Urothelium cell line (cell line): Measurements from ENCODE around the gene FAM168A.

Source experiments
- DNase-seq: peaks from one replicate; pipeline ENCODE4 v3.0.0; 2011; ENCODE audit warnings: low spot score, mixed read lengths
- FAIRE-seq: peaks from 2 replicates; lab custom pipeline; 2011; peaks lifted over from hg19 to GRCh38; lab: Jason Lieb, UNC

Gene FAM168A

DNA sequence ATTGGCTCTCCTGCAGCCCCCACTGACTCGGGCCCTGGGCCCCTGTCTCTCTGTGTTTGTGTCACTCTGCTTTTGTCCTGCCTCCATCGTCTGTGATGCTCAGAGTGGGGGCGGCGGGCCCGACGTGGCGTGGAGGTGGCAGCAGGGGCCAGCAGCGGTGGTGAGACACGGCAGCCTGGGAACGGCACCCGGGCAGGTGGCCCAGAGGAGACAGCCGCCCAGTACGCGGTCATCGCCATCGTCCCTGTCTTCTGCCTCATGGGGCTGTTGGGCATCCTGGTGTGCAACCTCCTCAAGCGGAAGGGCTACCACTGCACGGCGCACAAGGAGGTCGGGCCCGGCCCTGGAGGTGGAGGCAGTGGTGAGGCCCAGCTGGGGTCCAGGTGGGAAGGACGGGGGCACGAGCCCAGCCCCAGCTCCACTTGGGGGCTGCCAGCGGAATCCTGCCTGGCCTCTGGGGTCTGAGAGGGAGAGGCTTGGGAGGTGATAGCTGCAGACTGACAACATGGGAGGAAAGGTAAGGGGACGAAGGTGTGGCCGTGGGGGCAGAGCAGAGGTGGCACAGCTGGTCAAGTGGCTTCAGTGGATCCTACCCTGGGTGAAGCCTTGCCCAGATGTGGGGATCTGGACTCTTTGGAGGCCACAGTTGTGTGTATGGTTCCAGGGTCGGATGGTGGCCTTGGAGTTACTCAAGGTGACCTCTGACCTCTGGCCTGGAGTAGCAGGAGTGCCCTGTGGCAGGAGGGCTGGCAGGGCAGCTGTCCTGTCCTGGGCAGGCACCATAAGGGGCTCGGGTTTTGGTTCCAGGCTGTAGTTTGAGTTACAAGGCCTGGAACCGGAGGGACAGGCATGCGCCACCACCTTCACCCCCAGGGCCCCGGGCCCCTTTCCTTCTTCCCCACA is 205.6 kb downstream of the FAM168A start:
- no peak for FAIRE-seq
- no peak for DNase-seq

DNA sequence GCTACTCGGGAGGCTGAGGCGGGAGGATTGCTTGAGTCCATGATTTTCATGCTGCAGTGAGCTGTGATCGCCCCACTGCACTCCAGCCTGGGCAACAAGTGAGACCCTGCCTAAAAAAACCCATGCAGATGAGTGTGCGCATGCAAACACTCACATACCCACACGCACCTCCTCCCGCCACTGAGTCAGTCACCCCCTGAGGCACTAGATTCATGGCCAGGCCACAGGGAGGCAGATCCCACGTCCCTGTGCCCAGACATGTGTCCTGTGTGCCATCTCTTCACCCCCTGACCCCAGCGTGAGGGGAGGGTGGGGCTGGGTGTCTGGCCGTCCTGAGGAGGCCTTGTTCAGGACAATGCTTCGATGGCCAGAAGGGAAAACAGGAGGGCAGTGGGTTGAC is 206.2 kb downstream of the FAM168A start:
- no peak for DNase-seq
- FAIRE-seq = no peak

DNA sequence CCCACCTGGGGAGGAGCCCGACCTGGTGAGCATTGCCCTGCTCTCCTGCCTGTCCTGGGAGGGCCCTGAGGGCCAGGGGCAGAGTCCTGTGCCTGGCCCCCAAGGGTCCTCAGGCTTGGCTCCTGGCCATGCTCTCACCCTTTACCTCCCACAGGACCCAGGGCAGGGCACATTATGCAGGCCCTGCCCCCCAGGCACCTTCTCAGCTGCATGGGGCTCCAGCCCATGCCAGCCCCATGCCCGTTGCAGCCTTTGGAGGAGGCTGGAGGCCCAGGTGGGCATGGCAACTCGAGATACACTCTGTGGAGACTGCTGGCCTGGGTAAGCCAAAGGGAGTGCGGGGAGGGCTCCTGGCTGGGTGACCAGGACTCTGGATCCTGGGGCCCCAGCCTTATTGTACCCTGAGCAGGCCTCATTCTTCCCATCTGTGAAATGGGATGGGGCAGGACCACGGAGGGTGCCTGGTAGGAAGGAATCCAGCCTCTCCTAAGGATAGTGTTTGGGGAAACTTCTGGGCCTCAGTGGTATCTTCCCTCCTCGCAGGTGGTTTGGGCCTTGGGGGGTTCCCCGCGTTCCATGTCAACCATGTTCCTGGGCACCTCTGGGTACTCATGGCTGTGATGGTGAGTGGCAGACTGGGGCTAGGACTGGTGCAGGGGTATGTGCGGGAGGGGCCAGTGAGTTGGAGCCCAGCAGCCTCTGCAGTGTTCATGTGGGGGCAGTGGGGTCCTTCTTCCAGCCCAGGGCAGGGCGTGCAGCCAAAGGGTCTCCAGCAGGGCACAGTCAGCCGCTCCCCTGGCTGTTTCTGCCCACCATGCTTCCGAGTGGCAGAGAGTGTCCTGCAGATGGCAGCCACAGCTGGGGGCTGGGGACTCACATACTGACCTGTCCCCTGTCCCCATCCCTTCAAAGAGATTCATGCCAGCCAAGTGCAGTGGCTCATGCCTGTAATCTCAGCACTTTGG is 207.0 kb downstream of the FAM168A start:
- FAIRE-seq (no peak), DNase-seq (no peak)

DNA sequence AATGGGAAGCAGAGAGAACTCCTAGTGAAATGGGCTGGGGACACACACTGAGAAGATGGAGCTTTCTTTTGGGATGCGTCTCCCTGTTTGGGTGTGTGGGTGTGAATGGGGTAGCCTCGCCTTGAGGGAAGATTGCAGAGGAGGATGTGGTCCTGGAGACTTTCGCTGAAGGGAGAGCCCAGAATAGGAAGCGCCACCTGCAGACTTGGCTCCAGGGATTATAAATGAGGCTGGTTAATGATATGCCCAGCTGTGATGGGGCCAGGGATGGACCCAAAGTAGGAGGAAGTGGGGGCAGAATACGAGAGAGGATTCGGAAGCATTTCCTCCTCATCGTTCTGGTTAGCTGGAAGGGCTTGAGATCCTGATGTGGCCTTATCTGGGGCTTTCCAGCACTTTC is 208.0 kb downstream of the FAM168A start:
- DNase-seq (no peak), FAIRE-seq (no peak)

DNA sequence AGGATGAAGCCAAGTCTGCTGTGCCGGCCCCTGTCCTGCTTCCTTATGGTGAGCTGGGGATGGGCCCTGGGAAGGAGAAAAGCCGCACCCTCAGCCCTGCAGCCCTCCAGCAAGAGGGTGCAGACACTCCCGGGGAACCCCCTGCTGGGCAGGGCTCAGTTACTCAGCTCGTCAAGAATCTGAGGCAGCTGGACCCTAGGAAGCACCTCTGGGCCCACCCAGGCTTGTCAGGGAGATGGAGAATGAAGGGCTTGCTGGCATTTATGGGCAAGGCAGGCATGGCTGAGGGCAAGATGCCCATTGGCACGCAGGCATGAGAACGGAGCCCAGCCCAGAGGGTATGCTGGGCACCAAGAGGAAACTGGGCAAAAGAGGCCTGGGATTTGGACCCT is 208.8 kb downstream of the FAM168A start:
- FAIRE-seq (no peak), DNase-seq (no peak)

DNA sequence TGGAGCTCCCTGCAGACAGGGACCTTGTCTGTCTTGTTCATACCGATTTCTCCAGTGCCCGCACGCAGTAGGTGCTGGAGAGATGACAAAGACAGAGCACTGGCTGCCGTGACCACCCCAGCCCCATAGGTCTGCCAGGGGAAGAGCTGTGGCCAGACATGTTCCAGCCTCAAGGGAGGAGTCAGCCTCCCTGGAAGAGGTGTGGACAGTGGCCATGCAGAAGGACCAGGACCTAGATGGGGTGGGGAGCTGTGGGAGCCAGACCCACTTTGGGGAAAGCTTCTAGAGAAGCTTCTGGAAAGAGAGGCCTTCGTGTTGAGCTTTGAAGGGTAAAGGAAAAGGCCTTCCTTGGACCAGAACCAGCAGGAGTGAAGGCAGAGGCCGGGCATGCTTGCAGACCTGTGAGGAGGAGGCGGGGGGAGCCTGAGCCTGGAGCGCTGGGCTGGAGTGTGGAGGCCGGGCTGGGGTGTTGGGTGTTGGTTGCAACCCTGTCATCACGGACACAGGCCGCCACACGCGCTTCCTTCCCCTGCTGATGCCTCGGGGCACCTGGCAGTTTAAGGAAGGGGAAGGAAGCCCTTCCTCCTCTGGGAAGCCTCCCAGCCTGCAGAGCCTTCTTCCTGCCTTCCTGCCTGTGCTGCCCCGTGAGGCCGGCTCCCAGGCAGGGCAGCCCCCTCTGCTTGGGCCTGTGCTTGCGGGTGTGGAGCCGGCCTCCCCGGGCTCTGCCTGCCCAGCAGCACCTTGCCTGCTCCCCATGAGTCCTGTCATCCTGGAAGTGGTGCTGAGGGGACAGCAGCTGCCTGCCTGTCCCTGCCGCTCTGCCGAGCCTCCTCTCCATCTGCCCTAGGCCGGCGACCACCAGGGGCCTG is 209.4 kb downstream of the FAM168A start:
- DNase-seq (no peak), FAIRE-seq (no peak)

DNA sequence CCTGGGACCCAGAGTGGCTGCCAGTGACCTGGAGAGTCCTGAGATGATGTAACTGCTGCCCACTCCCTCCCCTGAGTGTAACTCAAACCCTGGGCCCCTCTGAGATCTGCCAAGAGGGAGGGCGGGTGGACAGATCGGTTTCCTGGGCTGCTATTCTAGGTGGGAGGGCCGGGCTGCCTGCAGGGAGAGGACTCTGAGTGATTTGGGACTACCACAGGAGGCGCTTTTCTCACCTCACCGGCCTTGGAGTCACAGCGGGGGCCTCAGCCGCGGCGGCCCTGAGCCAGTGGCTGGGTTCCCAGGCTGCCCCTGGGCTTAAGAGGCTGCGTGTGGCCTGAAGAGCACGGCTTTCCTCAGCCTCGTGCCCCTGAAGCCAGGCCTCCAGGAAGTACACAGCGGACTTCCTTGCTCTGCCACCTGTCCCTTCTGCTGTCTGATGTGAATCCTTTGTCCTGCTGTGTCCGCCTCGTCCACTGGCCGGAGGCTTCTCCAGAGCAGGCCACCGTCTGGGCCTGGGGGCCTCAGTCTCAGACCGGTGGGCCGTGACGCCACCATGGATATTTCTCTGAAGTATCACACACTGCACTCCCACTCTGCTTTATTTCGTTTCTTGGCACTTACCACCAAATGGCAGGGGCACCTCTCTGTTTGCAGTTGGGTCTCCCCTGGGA is 210.2 kb downstream of the FAM168A start:
- DNase-seq = no peak
- no peak for FAIRE-seq

DNA sequence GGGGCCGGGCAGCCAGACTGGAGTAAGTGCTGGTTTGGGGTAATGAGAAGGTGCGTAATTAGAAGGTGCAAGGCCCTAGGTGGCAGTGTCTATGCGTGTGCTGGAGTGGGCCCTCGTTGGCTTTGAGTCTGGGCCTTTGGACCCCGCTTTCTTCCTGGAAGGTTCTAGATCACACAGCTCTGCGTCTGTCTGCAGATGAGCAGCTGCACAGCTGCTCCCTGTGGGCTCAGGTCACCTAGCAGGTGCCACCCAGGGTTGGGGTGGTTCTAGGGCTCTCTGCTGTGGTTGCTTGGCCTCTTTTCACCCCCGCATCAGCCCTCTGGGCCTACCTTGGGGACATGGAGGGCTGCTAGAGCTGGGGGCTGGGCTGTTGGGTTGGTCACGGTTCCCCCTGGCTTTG is 211.4 kb downstream of the FAM168A start:
- FAIRE-seq (no peak), DNase-seq (no peak)

DNA sequence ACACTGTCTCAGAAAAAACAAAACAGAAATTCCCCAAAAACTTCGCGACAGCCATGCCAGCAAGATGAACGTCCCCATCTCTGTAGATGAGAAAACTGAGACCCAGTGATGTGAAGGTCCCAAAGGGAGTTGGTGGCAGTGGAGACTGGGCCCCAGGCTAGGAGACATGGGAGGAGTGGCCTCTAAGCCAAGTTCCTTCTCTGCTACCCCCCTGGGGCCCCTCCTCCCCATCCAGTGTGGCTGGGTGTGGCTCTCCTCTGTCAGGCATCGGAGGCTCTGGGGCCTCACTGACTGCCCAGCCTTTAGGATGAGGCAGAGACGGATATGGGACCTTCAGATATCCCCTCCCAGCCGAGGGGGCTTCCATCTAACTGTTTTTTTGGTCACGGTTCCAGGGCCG is 211.9 kb downstream of the FAM168A start:
- no peak for FAIRE-seq
- DNase-seq = no peak

DNA sequence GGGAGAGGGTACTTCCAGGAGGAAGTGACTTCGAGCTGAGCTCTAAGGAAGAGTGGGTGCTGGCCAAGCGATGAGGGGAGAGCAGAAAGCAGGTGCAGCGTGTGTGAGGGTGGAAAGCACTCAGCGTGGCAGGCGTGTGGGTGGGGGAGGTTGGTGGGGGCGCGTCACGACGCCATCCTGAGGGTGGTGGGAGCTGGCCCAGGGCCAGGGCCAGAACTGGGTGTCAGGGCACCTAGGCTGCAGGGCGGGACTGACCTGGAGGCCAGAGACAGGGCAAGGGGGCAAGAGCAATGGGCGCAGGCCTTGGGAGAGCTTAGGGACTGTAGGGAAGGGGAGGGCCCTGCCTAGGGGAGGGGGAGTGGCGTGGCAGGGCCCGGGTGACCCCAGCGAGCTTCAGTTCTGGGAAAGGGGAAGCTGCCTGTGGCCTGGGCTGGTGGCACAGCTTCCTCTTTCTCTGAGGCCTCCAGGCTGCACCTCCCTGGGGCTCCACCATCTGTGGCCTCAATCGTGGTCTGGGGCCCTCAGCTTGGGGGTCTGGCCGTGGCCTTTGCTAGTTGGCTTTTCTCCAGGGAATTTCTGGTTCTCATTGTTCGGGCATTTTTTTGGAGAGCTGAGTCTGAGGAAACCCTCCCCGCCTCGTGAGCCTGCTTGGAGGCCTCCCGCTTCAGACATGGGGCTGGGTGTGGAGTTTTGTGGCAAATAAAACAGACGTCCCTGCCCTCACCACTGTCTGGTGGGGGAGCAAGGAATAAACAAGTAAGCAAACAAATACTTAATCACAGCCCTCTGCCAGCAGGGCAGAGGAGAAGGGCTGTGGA is 212.8 kb downstream of the FAM168A start:
- no peak for DNase-seq
- no peak for FAIRE-seq

DNA sequence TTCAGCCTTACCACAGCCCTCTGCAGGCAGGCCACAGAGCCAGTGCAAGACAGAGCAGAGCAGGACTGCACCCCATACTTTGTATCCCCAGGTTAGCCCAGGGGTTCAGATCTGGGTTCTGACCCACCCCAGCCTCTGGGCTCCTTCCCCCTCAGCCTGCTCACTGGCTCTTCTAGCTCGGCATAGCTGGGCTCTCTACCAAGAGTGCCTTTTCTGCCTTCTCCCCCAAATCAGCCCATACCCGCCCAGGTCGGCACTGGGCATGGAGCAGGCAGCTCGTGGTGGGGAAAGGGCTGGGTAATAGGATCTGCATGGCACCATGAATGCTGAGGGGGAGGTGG is 213.4 kb downstream of the FAM168A start:
- DNase-seq = no peak
- FAIRE-seq = no peak

DNA sequence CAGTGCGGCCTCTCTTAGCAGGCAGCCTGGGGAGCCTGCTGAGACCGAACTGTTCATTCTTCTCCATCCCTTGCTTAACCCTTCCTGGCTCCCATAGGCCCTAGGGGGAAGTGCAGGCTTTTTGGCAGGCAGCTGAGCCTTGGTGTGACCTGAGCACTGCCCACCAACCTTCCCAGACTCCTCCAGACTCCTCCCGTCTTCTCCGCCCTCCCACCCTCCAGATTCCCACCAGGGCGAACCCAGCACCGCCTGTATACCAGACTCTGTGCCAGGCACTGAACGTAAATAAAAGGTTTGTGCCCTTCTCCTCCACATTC is 213.8 kb downstream of the FAM168A start:
- no peak for DNase-seq
- no peak for FAIRE-seq

DNA sequence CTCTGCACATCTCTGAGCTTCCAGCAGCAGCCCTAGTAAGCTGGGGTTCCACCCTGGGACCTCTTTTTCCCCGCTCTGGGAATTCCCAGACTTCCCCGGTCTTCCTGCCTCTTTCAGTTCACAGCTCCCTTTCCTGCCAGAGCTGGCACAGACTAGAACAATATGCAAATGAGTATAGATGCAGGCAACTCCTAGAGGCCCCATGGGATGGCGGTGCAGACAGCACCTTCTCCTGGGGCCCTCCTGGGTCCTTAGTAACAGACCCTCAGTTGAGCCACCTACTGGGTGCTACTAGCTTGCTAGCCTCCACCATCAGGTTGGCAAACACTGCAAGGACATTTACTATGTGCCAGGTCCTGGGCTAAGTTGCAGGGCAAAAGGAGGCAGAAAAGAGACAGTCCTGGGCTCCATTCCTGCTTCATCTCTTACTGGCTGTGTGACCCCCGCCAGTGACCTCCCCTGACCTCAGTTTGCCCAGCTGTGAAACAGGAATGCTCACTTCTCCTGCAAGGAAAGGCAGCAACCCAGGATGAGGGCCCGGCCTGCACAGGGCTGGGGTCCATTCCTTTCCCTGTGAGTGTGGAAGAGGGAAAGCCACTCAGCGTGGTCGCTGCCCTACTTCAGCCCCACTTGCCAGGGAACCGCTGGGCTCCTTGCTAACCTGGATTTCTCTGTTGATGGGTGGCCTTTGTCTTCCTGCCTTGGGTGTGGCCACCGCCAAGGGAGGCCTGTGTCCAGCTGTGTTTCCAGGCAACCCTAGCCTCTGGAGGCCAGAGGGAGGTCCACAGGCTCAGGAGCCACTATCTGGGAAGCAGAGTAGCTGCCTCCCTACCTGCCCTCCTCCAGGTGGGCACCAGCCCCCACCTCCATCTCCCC is 214.4 kb downstream of the FAM168A start:
- no peak for FAIRE-seq
- no peak for DNase-seq

DNA sequence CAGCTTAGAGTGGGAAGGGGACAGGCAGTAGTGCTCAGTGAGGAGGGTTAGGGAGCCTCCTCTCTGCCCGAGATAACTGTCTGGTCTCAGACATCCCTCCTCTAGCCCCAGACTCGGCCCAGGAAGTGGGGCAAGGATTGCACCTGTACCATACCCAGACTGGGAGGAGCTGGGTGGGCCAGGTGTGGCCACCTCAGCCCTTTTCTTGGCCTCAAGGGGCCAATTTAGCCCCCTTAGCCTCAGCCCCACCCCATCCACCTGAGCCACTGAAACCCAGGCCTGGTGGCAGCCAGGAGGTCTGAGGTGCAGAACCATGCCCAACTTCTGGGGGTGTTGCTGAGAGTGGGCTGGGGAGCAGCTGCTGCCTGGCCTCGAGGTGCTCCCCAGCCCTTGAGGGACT is 215.2 kb downstream of the FAM168A start:
- no peak for FAIRE-seq
- no peak for DNase-seq

DNA sequence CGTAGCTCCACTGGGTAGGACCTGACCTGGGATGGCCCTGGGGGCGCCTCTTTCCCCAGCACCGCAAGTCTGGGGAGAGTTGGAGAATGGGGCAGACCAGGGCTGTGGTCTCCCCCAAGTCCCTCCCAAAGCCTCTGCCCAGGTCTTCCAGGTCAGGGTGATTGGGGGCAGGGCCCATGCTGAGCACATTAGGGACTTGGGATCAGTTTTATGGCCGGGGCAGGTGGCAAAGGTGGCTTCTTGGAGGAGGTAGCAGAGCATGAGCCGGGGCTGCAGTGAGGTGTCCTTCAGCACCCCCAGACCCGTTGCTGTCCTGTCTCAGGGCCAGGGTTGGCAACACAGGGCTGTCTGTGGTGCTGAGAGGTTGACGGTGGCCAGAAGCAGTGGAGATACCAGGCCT is 215.7 kb downstream of the FAM168A start:
- DNase-seq = no peak
- no peak for FAIRE-seq

DNA sequence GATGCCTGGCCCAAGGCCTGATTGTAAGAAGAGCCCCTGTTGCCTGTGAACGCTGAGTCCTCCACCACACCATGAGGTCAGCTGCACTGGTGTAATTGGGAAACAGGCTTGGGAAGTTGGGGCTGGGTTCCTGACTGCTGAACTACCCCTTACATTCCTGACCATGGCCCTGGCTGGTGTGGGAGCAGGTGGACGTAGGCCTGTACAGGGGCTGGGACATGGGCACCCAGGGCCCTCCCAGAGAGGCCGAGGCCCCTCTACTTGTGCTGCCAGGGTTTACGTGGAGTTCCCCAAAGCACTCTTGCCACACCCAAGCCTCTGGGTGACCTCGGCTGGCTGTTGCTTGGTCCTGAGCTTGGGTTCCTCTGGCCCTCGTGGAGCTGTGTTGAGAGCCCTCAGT is 216.3 kb downstream of the FAM168A start:
- DNase-seq = no peak
- FAIRE-seq = no peak

DNA sequence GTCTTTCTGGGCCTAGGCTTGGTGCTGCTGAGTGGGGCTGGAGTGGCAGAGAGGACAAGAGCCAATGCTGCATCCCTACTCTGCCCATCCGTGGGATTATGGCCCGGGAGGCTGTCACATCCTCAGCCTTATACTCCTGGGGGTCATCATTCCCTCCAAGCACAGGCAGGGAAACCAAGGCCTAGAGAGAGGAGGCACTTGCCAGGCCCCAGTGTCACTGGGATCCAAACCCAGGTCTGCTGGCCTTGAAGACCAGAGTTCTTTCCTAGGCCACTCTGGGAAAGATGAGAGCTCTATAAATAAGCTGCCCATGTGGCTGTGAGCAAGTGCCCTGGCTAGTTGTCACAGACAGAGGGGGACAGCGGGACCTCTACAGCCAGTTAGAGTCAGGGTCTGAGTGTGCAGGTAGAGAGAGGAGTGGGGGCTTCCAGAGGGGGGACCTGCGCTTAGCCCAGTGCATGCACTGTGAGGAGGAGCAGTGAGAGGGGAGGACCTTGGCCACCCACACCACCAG is 217.0 kb downstream of the FAM168A start:
- DNase-seq (no peak), FAIRE-seq (no peak)

DNA sequence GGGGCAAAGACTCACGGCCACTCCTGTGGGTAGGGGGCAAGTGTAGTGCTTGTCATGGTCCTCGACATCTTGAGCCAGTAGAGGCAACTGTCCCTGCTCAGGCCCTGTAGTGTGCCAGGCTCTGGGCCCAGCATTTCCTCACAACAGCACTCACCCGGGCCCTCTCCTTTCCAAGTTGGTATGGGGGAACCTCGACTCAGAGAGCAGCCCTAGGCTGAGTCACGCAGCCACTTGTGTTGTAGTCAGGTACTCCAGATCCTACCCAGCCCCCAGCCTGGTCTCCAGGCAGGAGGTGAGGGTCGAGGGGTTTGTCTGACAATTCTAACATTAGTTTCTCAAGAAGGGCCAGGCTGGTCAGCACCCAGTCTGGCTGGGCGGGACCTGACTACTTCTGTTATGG is 217.6 kb downstream of the FAM168A start:
- DNase-seq (no peak), FAIRE-seq (no peak)
